Measurements from ENCODE around the gene AUP1.

AUP1 gene

GRCh38 chr2:74572178-74572925 lies 42.8 kb upstream of the AUP1 start:
- TF ChIP-seq, protein P1, sequence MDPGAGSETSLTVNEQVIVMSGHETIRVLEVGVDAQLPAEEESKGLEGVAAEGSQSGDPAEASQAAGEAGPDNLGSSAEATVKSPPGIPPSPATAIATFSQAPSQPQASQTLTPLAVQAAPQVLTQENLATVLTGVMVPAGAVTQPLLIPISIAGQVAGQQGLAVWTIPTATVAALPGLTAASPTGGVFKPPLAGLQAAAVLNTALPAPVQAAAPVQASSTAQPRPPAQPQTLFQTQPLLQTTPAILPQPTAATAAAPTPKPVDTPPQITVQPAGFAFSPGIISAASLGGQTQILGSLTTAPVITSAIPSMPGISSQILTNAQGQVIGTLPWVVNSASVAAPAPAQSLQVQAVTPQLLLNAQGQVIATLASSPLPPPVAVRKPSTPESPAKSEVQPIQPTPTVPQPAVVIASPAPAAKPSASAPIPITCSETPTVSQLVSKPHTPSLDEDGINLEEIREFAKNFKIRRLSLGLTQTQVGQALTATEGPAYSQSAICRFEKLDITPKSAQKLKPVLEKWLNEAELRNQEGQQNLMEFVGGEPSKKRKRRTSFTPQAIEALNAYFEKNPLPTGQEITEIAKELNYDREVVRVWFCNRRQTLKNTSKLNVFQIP (CRISPR knock-in tag; IDR thresholded peaks at IDR 0.05; ENCODE audit: borderline replicate concordance, low read depth): no peak
- TF ChIP-seq, protein P2, sequence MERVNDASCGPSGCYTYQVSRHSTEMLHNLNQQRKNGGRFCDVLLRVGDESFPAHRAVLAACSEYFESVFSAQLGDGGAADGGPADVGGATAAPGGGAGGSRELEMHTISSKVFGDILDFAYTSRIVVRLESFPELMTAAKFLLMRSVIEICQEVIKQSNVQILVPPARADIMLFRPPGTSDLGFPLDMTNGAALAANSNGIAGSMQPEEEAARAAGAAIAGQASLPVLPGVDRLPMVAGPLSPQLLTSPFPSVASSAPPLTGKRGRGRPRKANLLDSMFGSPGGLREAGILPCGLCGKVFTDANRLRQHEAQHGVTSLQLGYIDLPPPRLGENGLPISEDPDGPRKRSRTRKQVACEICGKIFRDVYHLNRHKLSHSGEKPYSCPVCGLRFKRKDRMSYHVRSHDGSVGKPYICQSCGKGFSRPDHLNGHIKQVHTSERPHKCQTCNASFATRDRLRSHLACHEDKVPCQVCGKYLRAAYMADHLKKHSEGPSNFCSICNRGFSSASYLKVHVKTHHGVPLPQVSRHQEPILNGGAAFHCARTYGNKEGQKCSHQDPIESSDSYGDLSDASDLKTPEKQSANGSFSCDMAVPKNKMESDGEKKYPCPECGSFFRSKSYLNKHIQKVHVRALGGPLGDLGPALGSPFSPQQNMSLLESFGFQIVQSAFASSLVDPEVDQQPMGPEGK (CRISPR knock-in tag; IDR thresholded peaks at IDR 0.05; ENCODE audit: borderline replicate concordance): no peak
- TF ChIP-seq, protein P3, sequence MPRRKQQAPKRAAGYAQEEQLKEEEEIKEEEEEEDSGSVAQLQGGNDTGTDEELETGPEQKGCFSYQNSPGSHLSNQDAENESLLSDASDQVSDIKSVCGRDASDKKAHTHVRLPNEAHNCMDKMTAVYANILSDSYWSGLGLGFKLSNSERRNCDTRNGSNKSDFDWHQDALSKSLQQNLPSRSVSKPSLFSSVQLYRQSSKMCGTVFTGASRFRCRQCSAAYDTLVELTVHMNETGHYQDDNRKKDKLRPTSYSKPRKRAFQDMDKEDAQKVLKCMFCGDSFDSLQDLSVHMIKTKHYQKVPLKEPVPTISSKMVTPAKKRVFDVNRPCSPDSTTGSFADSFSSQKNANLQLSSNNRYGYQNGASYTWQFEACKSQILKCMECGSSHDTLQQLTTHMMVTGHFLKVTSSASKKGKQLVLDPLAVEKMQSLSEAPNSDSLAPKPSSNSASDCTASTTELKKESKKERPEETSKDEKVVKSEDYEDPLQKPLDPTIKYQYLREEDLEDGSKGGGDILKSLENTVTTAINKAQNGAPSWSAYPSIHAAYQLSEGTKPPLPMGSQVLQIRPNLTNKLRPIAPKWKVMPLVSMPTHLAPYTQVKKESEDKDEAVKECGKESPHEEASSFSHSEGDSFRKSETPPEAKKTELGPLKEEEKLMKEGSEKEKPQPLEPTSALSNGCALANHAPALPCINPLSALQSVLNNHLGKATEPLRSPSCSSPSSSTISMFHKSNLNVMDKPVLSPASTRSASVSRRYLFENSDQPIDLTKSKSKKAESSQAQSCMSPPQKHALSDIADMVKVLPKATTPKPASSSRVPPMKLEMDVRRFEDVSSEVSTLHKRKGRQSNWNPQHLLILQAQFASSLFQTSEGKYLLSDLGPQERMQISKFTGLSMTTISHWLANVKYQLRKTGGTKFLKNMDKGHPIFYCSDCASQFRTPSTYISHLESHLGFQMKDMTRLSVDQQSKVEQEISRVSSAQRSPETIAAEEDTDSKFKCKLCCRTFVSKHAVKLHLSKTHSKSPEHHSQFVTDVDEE (CRISPR knock-in tag; IDR thresholded peaks at IDR 0.05): no peak
- no peak for TF ChIP-seq ISL1 (CRISPR knock-in tag; IDR thresholded peaks at IDR 0.05)
- no peak for TF ChIP-seq OSR1 (CRISPR knock-in tag; IDR thresholded peaks at IDR 0.05)
- TF ChIP-seq BACH2 (CRISPR knock-in tag; IDR thresholded peaks at IDR 0.05; ENCODE audit: borderline replicate concordance): no peak
- TF ChIP-seq ESRRG (CRISPR knock-in tag; IDR thresholded peaks at IDR 0.05): no peak
- no peak for TF ChIP-seq SNAI2 (CRISPR knock-in tag; IDR thresholded peaks at IDR 0.05)
- no peak for TF ChIP-seq GLIS3 (CRISPR knock-in tag; IDR thresholded peaks at IDR 0.05)
- TF ChIP-seq CSDC2 (CRISPR knock-in tag; IDR thresholded peaks at IDR 0.05): no peak
- TF ChIP-seq ARNTL (CRISPR knock-in tag; IDR thresholded peaks at IDR 0.05; ENCODE audit: borderline replicate concordance, low read depth): no peak
- TF ChIP-seq, protein P4, sequence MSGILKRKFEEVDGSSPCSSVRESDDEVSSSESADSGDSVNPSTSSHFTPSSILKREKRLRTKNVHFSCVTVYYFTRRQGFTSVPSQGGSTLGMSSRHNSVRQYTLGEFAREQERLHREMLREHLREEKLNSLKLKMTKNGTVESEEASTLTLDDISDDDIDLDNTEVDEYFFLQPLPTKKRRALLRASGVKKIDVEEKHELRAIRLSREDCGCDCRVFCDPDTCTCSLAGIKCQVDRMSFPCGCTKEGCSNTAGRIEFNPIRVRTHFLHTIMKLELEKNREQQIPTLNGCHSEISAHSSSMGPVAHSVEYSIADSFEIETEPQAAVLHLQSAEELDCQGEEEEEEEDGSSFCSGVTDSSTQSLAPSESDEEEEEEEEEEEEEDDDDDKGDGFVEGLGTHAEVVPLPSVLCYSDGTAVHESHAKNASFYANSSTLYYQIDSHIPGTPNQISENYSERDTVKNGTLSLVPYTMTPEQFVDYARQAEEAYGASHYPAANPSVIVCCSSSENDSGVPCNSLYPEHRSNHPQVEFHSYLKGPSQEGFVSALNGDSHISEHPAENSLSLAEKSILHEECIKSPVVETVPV (CRISPR knock-in tag; IDR thresholded peaks at IDR 0.05): no peak
- TF ChIP-seq, protein P5, sequence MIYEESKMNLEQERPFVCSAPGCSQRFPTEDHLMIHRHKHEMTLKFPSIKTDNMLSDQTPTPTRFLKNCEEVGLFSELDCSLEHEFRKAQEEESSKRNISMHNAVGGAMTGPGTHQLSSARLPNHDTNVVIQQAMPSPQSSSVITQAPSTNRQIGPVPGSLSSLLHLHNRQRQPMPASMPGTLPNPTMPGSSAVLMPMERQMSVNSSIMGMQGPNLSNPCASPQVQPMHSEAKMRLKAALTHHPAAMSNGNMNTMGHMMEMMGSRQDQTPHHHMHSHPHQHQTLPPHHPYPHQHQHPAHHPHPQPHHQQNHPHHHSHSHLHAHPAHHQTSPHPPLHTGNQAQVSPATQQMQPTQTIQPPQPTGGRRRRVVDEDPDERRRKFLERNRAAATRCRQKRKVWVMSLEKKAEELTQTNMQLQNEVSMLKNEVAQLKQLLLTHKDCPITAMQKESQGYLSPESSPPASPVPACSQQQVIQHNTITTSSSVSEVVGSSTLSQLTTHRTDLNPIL (CRISPR knock-in tag; IDR thresholded peaks at IDR 0.05; ENCODE audit: low read depth): no peak
- TF ChIP-seq ZFP3 (CRISPR knock-in tag; IDR thresholded peaks at IDR 0.05): no peak
- TF ChIP-seq ZNF70 (CRISPR knock-in tag; IDR thresholded peaks at IDR 0.05): no peak
- no peak for TF ChIP-seq ZC3H10 (CRISPR knock-in tag; IDR thresholded peaks at IDR 0.05)
- TF ChIP-seq TCF4 (CRISPR knock-in tag; IDR thresholded peaks at IDR 0.05; ENCODE audit: borderline replicate concordance): no peak
- no peak for TF ChIP-seq PPARA (CRISPR knock-in tag; IDR thresholded peaks at IDR 0.05; ENCODE audit: borderline replicate concordance)
- TF ChIP-seq RARB (CRISPR knock-in tag; IDR thresholded peaks at IDR 0.05): no peak
- TF ChIP-seq ZNF8 (CRISPR knock-in tag; IDR thresholded peaks at IDR 0.05): no peak

DNA sequence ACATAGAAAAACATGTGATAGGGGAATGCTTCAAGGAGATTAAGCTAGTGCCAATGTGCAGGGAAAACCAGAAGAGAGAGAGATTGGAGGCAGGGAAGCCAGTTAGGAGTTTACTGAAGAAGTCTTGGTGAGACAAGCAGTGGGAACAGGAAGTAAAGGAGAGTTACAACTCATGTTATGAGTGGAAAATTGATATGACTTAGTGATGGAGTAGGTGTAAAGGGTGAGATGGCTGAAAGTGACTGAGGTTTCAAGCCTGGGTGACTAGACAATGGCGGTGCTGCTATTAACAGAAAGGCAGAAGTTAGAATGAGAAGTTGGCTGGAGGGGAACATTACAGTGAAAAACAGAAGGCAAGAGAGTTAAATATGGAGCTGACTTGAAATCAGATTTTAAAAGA lies 41.6 kb upstream of the AUP1 start:
- no peak for ATAC-seq

More at GRCh38 chr2:74572178-74572925, 42.8 kb upstream of the AUP1 start:
- ATAC-seq: no peak

DNA sequence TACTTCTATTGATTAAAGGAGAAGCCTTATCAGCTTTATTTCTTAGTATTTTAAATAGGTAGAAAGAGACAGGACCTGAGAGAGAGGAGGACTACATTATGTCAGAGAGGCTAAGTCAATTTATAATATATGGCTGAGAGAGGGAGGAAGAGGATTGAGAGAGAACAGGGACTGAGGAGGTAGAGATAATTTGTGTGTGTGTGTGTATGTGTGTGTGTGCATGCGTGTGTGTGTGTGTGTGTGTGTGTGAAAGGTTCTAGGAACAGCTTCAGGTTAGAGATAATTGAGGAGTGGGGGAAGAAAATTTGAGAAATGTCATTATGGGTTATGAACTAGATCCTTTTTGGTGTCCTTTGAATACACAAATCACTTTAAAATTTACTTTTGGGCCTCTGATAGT lies 40.2 kb upstream of the AUP1 start:
- no peak for ATAC-seq
- no peak for TF ChIP-seq ISL1 (CRISPR knock-in tag; IDR thresholded peaks at IDR 0.05)
- TF ChIP-seq, protein P3 (CRISPR knock-in tag; IDR thresholded peaks at IDR 0.05): no peak
- no peak for TF ChIP-seq ARNTL (CRISPR knock-in tag; IDR thresholded peaks at IDR 0.05; ENCODE audit: borderline replicate concordance, low read depth)
- TF ChIP-seq, protein P4 (CRISPR knock-in tag; IDR thresholded peaks at IDR 0.05): no peak
- TF ChIP-seq ZNF565 (CRISPR knock-in tag; conservative IDR thresholded peaks at IDR 0.05; ENCODE audit: low read depth): no peak
- TF ChIP-seq OSR1 (CRISPR knock-in tag; IDR thresholded peaks at IDR 0.05): no peak
- TF ChIP-seq BACH2 (CRISPR knock-in tag; IDR thresholded peaks at IDR 0.05; ENCODE audit: borderline replicate concordance): no peak

More for the DNA sequence above, 41.6 kb upstream of the AUP1 start:
- no peak for TF ChIP-seq PPARA (CRISPR knock-in tag; IDR thresholded peaks at IDR 0.05; ENCODE audit: borderline replicate concordance)
- no peak for TF ChIP-seq ZNF565 (CRISPR knock-in tag; conservative IDR thresholded peaks at IDR 0.05; ENCODE audit: low read depth)
- TF ChIP-seq ZNF70 (CRISPR knock-in tag; IDR thresholded peaks at IDR 0.05): no peak
- no peak for TF ChIP-seq ZFP3 (CRISPR knock-in tag; IDR thresholded peaks at IDR 0.05)
- TF ChIP-seq BACH2 (CRISPR knock-in tag; IDR thresholded peaks at IDR 0.05; ENCODE audit: borderline replicate concordance): no peak
- TF ChIP-seq SNAI2 (CRISPR knock-in tag; IDR thresholded peaks at IDR 0.05): no peak

All from SK-N-SH treated with all-trans-retinoic acid at 6 μM for 48 hours (cell line).